Activated T-cell treated with anti-CD3 and anti-CD28 coated beads for 48 hours (primary cell): ENCODE results near the gene CYP27C1.

Experiments
- DNase-seq: peaks from one replicate; pipeline ENCODE4 v3.0.0-alpha.2; 2020; ENCODE audit warnings: low read depth

Gene CYP27C1

GRCh38 chr2:127193164-127193966 is 26.7 kb downstream of the CYP27C1 start:
- DNase-seq, result no peak

GRCh38 chr2:127191331-127192219 is 28.5 kb downstream of the CYP27C1 start:
- no peak for DNase-seq

DNA sequence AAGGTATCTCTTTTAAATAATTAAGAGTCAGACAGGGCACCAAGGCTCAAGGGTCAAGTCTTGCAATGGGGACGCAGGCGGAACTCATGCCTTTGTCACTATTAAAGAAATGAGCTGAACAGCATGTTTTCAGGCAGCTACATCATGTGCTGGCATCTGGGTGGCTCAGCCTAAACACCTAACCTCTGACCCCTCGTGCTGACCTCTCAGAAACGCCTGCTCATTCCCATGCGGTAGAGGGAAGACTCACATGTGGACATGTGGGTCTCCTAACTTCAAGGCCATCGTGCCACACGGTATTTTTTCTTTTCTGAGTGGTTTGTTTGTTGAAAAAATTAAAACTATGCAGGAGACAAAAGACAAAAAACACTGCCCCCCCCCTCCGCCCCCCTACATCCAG is 31.3 kb downstream of the CYP27C1 start:
- DNase-seq, result no peak

DNA sequence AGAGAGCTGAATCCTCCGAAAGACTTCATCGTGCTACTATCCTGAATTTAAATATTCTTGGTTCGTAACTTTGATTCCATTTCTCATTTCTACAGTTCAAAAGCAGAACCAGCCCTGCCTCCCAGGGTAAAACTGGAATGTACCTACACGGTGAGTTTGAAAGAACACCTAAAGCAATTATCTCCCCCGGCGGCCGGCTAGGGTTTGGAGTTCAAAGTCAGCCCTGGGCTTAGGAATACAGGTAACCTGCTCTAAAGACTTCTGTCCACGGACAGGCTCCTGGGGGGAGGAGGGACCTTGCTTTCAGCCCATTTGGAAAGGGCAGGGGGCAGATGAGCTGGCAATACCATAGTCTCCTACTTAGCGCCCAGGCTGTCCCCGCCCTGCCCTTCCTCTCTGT is 32.3 kb downstream of the CYP27C1 start:
- DNase-seq, result no peak

- DNase-seq, result no peak
These were observed 32.9 kb downstream of the CYP27C1 start for GRCh38 chr2:127187081-127187775.

- no peak for DNase-seq
These were observed 34.4 kb downstream of the CYP27C1 start for GRCh38 chr2:127185705-127186104.

- DNase-seq, result no peak
These were observed 35.0 kb downstream of the CYP27C1 start for GRCh38 chr2:127185093-127185492.

DNA sequence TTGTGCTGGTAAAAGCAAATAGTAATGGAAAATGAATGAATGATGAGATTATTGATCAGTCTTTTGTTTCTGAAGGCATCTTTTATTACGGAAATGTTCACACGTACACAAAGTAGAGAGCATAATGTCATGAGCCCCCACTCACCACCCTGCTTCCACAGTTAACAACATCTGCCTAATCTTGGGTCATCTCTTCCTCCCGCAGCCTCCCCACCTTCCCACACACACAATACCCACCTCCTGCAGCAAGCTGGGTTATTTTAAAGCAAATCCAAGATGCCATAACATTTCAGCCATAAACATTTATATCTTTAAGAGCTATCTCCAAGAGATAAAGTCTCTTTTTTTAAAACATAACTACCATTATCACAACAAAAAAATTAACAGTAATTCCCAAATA is 36.3 kb downstream of the CYP27C1 start:
- DNase-seq, result no peak

DNA sequence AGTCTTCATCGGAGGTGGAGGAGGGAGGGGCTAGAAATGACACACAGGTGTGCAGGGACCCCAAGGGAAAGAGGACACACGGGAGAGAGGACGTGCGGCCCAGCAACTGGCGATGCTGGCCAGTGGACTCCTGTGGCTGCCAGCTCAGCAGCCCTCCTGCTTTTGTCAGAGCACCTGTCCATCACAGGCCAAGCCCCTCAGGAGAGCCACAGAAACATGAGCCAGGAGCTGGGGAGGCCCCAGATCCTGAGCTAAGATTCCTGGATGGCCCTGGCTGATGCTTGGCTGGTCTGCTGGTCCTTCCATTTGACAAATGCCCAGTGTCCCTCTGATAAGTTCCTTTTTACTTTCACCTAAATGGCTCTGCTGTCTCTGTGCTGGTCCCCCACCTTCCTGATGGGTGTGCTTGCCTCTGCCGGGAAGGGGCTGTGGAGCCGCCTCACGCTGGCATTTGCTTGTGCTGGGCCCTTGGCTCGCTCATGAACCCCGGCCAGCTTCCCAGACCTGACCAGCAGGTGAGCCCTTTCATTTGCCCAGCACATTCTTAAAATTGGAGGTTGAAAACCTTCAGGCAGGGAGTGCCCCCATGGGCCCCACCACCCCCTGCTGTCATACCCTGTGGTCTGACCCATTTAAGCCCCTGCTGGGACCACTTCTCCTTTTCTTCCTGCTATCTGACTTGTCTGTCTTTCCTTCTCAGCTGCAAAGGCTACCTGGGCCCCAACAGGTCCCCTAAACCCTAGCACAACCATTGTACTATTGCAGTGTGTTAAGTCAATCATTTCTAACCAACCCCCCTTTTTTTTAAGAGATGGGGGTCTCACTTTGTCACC is 37.3 kb downstream of the CYP27C1 start:
- no peak for DNase-seq

GRCh38 chr2:127181851-127182250 is 38.2 kb downstream of the CYP27C1 start:
- no peak for DNase-seq

DNA sequence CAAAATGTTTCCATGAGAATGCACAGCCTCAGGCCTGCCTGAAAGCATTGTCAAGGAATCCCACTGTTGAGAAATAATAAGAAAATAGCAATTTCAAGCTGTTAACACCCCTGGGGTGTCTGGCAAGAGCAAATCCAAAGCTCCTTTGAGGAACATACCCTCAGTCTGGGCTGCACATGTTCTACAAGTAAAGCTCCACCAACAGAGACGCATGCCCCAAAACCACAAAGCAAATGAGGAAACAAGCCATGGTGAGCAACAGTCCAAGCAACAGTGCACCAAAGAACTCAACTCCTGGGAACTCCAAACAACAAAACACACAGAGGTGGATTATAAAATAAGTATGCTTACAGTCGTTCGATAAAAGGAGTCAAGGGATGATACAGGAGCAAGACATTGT is 40.3 kb downstream of the CYP27C1 start:
- DNase-seq, result no peak

DNA sequence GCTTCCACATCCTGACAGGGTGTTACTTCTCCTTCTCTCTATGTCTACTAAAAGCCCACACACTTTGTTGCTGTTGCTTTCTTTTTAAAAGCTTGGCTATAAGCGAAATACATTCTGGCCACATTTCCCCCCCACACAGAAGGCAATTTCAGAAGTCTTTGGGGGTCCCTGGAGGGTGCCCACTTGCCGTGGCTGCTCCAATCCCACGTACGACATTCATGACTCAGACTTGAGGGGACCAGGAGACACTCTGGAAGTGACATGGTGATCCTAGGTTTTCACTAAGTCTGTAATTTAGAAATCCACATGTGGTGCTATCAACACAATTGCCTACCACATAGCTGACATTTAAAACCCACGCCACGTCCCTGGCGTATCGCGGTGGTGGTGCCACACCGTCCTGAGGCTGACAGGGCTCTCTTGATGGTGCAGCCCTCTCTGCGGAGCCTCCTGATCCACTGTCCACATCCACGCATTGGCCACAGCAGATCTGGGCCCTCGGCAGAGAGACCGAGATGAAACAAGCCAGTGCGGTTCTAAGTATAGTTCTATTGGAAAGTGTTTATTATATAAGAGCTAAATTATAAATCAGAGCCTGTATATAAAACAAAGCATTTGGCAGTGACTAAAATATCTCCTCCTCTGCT is 42.4 kb downstream of the CYP27C1 start:
- no peak for DNase-seq

- DNase-seq, result no peak
These were observed 43.5 kb downstream of the CYP27C1 start for GRCh38 chr2:127176371-127177311.

- DNase-seq, result no peak
These were observed 44.2 kb downstream of the CYP27C1 start for GRCh38 chr2:127175751-127176354.

GRCh38 chr2:127175041-127175721 is 44.9 kb downstream of the CYP27C1 start:
- no peak for DNase-seq

GRCh38 chr2:127174640-127175039 is 45.5 kb downstream of the CYP27C1 start:
- no peak for DNase-seq

DNA sequence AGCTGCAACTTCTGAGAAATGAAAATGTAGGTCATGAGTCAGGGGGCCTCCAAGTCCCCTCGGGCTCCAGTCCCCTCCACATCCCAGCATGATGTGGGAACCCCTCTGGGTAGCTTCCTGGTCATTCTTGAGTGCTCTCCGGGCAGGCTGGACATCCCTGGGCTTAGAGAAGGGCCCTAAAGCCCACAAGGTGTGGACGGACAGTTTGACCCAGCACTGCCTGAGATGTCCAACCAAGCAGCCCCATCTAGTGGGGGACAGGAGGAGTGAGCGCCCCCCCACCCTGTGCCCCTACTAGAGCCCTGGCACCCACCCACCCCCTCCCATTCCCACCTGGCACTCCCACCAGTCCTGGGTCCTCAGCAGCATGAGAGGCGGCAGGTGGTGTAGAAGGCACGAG is 46.0 kb downstream of the CYP27C1 start:
- DNase-seq, result no peak

GRCh38 chr2:127173057-127173456 is 47.0 kb downstream of the CYP27C1 start:
- no peak for DNase-seq

DNA sequence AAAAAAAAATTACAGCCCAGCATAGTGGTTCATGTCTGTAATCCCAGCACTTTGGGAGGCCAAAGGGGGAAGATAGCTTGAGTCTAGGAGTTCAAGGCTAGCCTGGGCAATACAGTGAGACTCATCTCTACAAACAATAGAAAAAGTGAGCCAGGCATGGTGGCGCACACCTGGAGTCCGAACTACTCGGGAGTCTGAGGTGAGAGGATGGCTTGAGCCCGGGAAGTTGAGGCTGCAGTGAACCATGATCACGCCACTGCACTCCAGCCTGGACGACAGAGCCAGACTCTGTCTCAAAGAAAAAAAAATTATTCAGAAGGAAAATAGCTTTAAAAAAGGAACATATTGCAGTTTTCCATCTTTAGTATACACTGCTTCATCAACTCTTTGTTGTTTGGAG is 47.8 kb downstream of the CYP27C1 start:
- DNase-seq, result no peak
